SK-N-SH treated with all-trans-retinoic acid at 6 μM for 48 hours (cell line): ENCODE results near the gene RFWD3.
"Not testable (repeated sequence)": the region's sequence is repeated elsewhere in the genome, so short reads cannot be mapped to it uniquely, and the experiment has no call there.

ENCODE experiments used
- ATAC-seq: fragments of 200-7000 bp; cut with Tn5 transposase; 3 replicates; pipeline ENCODE4 v1.9.1; 2020; ENCODE audit warnings: mild to moderate bottlenecking, moderate library complexity
- ARNTL ChIP-seq: fragments of 450-650 bp; formaldehyde crosslinking; IDR thresholded peaks from 2 replicates; pipeline ENCODE4 v1.5.0; 2020; ENCODE audit warnings: low read depth, mild to moderate bottlenecking, moderate library complexity, borderline replicate concordance
- BACH2 ChIP-seq: fragments of 250-450 bp; sonication (Bioruptor Pico); IDR thresholded peaks from 2 replicates; pipeline ENCODE4 v1.9.0; 2021; ENCODE audit warnings: mild to moderate bottlenecking, borderline replicate concordance
- CSDC2 ChIP-seq: fragments of 250-450 bp; sonication (Bioruptor Pico); IDR thresholded peaks from 2 replicates; pipeline ENCODE4 v1.5.0; 2020; ENCODE audit warnings: mild to moderate bottlenecking, moderate library complexity
- GLIS3 ChIP-seq: fragments of 250-450 bp; sonication (Bioruptor Pico); IDR thresholded peaks from 2 replicates; pipeline ENCODE4 v1.5.0; 2020; ENCODE audit warnings: mild to moderate bottlenecking, moderate library complexity
- OSR1 ChIP-seq: fragments of 250-450 bp; sonication (Bioruptor Pico); IDR thresholded peaks from 2 replicates; pipeline ENCODE4 v1.8.0; 2022; ENCODE audit warnings: moderate library complexity, mild to moderate bottlenecking, inconsistent platforms
- PPARA ChIP-seq: fragments of 250-450 bp; sonication (Bioruptor Pico); IDR thresholded peaks from 2 replicates; pipeline ENCODE4 v1.5.0; 2020; ENCODE audit warnings: mild to moderate bottlenecking, borderline replicate concordance
- RARB ChIP-seq: fragments of 250-450 bp; sonication (Bioruptor Pico); IDR thresholded peaks from 2 replicates; pipeline ENCODE4 v1.8.0; 2021; ENCODE audit warnings: mild to moderate bottlenecking, moderate library complexity
- SNAI2 ChIP-seq: fragments of 250-450 bp; sonication (Bioruptor Pico); IDR thresholded peaks from 2 replicates; pipeline ENCODE4 v1.5.0; 2020; ENCODE audit warnings: mild to moderate bottlenecking, moderate library complexity
- TCF4 ChIP-seq: fragments of 250-450 bp; sonication (Bioruptor Pico); IDR thresholded peaks from 2 replicates; pipeline ENCODE4 v1.8.0; 2021; ENCODE audit warnings: mild to moderate bottlenecking, moderate library complexity, borderline replicate concordance
- ZC3H10 ChIP-seq: fragments of 250-450 bp; sonication (Bioruptor Pico); IDR thresholded peaks from 2 replicates; pipeline ENCODE4 v1.5.1; 2021; ENCODE audit warnings: mild to moderate bottlenecking, moderate library complexity
- ZFP3 ChIP-seq: fragments of 250-450 bp; sonication (Bioruptor Pico); IDR thresholded peaks from 2 replicates; pipeline ENCODE4 v1.5.0; 2020; ENCODE audit warnings: mild to moderate bottlenecking, moderate library complexity
- ZFP30 ChIP-seq: fragments of 450-650 bp; formaldehyde crosslinking; IDR thresholded peaks from 2 replicates; pipeline ENCODE4 v1.5.0; 2022; ENCODE audit warnings: mild to moderate bottlenecking, moderate library complexity
- ZNF565 ChIP-seq: fragments of 450-650 bp; formaldehyde crosslinking; conservative IDR thresholded peaks from 2 replicates; pipeline ENCODE4 v1.5.0; 2020; ENCODE audit warnings: low read depth, mild to moderate bottlenecking, moderate library complexity
- ZNF70 ChIP-seq: fragments of 450-650 bp; formaldehyde crosslinking; IDR thresholded peaks from 2 replicates; pipeline ENCODE4 v1.5.0; 2020; ENCODE audit warnings: mild to moderate bottlenecking, moderate library complexity
- ZNF8 ChIP-seq: fragments of 450-650 bp; formaldehyde crosslinking; IDR thresholded peaks from 2 replicates; pipeline ENCODE4 v1.5.0; 2020; ENCODE audit warnings: mild to moderate bottlenecking, moderate library complexity
- TF ChIP-seq, protein P1 (sequence below): fragments of 250-450 bp; sonication (Bioruptor Pico); IDR thresholded peaks from 2 replicates; pipeline ENCODE4 v1.5.0; 2020; ENCODE audit warnings: mild to moderate bottlenecking, moderate library complexity
- TF ChIP-seq, protein P2 (sequence below): fragments of 250-450 bp; sonication (Bioruptor Pico); IDR thresholded peaks from 2 replicates; pipeline ENCODE4 v1.5.1; 2021; ENCODE audit warnings: mild to moderate bottlenecking, moderate library complexity
- TF ChIP-seq, protein P3 (sequence below): fragments of 250-450 bp; sonication (Bioruptor Pico); IDR thresholded peaks from 2 replicates; pipeline ENCODE4 v1.5.1; 2020; ENCODE audit warnings: low read depth, mild to moderate bottlenecking, moderate library complexity
- TF ChIP-seq, protein P4 (sequence below): fragments of 250-450 bp; sonication (Bioruptor Pico); IDR thresholded peaks from 2 replicates; pipeline ENCODE4 v1.8.0; 2021; ENCODE audit warnings: low read depth, mild to moderate bottlenecking, moderate library complexity, borderline replicate concordance

Gene RFWD3

DNA sequence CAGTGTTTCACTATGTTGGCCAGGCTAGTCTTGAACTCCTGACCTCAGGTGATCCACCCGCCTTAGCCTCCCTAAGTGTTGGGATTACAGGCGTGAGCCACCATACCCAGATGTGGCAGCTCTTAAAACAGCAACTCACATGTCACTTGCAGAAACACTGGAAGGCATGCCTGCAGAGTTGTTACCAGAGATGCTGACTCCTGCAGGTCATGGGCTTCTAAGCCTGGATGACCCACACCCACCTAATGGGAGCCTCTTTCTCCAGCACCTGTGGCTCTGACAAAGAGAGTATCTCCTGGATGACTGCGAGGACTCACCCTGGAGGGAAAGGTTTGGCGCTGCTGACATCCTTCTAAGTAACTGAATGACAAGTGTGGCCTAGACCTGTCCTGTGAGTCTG lies 11.2 kb upstream of the RFWD3 start:
- TF ChIP-seq SNAI2 (CRISPR knock-in tag) = no peak
- TF ChIP-seq, protein P1, sequence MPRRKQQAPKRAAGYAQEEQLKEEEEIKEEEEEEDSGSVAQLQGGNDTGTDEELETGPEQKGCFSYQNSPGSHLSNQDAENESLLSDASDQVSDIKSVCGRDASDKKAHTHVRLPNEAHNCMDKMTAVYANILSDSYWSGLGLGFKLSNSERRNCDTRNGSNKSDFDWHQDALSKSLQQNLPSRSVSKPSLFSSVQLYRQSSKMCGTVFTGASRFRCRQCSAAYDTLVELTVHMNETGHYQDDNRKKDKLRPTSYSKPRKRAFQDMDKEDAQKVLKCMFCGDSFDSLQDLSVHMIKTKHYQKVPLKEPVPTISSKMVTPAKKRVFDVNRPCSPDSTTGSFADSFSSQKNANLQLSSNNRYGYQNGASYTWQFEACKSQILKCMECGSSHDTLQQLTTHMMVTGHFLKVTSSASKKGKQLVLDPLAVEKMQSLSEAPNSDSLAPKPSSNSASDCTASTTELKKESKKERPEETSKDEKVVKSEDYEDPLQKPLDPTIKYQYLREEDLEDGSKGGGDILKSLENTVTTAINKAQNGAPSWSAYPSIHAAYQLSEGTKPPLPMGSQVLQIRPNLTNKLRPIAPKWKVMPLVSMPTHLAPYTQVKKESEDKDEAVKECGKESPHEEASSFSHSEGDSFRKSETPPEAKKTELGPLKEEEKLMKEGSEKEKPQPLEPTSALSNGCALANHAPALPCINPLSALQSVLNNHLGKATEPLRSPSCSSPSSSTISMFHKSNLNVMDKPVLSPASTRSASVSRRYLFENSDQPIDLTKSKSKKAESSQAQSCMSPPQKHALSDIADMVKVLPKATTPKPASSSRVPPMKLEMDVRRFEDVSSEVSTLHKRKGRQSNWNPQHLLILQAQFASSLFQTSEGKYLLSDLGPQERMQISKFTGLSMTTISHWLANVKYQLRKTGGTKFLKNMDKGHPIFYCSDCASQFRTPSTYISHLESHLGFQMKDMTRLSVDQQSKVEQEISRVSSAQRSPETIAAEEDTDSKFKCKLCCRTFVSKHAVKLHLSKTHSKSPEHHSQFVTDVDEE (CRISPR knock-in tag) = no peak
- TF ChIP-seq, protein P2, sequence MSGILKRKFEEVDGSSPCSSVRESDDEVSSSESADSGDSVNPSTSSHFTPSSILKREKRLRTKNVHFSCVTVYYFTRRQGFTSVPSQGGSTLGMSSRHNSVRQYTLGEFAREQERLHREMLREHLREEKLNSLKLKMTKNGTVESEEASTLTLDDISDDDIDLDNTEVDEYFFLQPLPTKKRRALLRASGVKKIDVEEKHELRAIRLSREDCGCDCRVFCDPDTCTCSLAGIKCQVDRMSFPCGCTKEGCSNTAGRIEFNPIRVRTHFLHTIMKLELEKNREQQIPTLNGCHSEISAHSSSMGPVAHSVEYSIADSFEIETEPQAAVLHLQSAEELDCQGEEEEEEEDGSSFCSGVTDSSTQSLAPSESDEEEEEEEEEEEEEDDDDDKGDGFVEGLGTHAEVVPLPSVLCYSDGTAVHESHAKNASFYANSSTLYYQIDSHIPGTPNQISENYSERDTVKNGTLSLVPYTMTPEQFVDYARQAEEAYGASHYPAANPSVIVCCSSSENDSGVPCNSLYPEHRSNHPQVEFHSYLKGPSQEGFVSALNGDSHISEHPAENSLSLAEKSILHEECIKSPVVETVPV (CRISPR knock-in tag) = no peak
- no peak for TF ChIP-seq CSDC2 (CRISPR knock-in tag)
- no peak for TF ChIP-seq PPARA (CRISPR knock-in tag)
- TF ChIP-seq ZNF565 = no peak
- TF ChIP-seq ARNTL (CRISPR knock-in tag) = no peak
- TF ChIP-seq, protein P3, sequence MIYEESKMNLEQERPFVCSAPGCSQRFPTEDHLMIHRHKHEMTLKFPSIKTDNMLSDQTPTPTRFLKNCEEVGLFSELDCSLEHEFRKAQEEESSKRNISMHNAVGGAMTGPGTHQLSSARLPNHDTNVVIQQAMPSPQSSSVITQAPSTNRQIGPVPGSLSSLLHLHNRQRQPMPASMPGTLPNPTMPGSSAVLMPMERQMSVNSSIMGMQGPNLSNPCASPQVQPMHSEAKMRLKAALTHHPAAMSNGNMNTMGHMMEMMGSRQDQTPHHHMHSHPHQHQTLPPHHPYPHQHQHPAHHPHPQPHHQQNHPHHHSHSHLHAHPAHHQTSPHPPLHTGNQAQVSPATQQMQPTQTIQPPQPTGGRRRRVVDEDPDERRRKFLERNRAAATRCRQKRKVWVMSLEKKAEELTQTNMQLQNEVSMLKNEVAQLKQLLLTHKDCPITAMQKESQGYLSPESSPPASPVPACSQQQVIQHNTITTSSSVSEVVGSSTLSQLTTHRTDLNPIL (CRISPR knock-in tag) = no peak
- no peak for TF ChIP-seq TCF4 (CRISPR knock-in tag)
- no peak for TF ChIP-seq ZFP30 (CRISPR knock-in tag)
- TF ChIP-seq BACH2 (CRISPR knock-in tag) = no peak
- no peak for TF ChIP-seq ZNF8 (CRISPR knock-in tag)
- no peak for TF ChIP-seq OSR1 (CRISPR knock-in tag)
- TF ChIP-seq, all 23 proteins: peak for 0
- no peak for ATAC-seq

DNA sequence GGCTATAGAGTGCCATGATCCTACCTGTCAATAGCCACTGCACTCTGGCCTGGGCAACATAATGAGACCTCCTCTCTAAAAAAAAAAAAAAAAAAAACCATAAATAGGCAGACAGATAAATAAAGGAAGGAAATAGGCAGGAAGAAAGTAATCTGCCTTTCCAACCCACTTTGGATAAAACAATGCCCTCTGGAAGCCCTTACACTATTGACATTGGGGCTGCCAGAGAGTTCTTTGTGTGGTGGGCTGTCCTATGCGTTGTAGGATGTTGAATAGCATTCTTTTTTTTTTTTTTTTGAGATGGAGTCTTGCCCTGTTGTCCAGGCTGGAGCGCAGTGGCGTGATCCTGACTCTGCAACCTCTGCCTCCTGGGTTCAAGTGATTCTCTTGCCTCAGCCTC lies 7.2 kb upstream of the RFWD3 start:
- no peak for TF ChIP-seq ARNTL (CRISPR knock-in tag)
- no peak for TF ChIP-seq ZC3H10 (CRISPR knock-in tag)
- TF ChIP-seq RARB (CRISPR knock-in tag) = no peak
- TF ChIP-seq PPARA (CRISPR knock-in tag) = no peak
- TF ChIP-seq, protein P2 (CRISPR knock-in tag) = no peak
- no peak for TF ChIP-seq ZNF565
- TF ChIP-seq, protein P1 (CRISPR knock-in tag) = no peak
- TF ChIP-seq ZFP30 (CRISPR knock-in tag) = no peak
- TF ChIP-seq, all 23 proteins: peak for 0
- no peak for ATAC-seq

DNA sequence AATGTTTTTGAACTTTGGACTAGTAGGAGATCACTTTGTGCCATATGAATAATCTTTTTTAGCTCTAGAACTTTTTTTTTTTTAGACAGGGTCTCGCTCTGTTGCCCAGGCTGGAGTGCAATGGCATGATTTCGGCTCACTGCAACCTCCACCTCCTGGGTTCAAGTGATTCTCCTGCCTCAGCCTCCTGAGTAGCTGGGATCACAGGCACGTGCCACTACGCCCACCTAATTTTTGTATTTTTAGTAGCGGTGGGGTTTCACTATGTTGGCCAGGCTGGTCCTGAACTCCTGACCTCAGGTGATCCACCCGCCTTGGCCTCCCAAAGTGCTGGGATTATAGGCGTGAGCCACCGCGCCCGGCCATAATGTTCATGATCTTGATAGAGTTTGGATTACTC lies 2.2 kb upstream of the RFWD3 start:
- not testable (repeated sequence) for ATAC-seq

DNA sequence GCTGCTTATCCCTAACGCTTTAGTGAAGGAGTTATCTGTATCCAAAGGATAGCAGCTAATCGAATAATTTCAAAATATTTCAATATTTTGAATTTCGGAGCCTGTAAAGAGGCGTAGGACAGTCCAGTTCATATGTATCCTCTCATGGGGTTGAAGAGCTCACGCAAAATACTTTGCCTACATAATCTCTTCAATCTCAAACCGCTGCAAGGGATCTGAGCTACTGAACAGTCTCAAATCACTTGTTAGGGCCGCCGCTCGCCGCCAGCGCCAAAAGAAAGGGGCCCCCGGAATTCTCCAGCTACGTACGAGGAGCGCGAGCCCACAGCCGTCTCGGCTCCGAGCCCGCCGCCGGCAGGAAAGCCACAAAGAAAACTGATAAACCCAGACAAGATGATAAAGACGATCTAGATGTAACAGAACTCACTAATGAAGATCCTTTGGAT lies 601 bp upstream of the RFWD3 start:
- TF ChIP-seq ZFP3 (CRISPR knock-in tag) (no peak), ARNTL (CRISPR knock-in tag) (no peak), GLIS3 (CRISPR knock-in tag) (no peak), ZNF565 (no peak), ZNF70 (no peak), PPARA (CRISPR knock-in tag) (no peak)
- TF ChIP-seq, protein P4, sequence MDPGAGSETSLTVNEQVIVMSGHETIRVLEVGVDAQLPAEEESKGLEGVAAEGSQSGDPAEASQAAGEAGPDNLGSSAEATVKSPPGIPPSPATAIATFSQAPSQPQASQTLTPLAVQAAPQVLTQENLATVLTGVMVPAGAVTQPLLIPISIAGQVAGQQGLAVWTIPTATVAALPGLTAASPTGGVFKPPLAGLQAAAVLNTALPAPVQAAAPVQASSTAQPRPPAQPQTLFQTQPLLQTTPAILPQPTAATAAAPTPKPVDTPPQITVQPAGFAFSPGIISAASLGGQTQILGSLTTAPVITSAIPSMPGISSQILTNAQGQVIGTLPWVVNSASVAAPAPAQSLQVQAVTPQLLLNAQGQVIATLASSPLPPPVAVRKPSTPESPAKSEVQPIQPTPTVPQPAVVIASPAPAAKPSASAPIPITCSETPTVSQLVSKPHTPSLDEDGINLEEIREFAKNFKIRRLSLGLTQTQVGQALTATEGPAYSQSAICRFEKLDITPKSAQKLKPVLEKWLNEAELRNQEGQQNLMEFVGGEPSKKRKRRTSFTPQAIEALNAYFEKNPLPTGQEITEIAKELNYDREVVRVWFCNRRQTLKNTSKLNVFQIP (CRISPR knock-in tag) = no peak
- ATAC-seq = no peak
